HG03432 (cell line): Measurements from ENCODE around the gene GTF3C4.
"Not testable (repeated sequence)": the region's sequence is repeated elsewhere in the genome, so short reads cannot be mapped to it uniquely, and the experiment has no call there.

Experiments
- ATAC-seq: cut with Tn5 transposase; IDR thresholded peaks from one replicate; pipeline ENCODE4 v1.9.1; 2021; ENCODE audit warnings: mild to moderate bottlenecking, moderate library complexity; ENCODE audit not compliant: unreplicated experiment

The GTF3C4 gene

DNA sequence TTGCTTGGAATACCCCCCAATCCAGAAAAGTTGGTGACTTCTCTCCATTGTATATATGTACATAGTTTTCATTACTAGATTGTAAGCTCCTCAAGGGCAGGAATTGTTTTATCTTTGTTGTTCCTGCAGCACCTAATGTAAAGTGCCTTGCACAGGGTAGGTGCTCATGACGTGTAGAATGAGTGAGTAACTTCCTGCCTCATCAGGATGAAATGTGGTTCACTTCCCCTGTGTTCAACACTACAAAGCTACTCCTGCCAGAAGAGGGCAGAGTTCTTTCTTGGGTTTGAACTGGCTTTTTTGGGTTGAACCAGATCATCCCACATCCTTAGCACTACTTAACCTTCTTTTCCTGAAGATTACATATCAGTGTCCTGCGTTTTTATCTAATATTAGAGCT is 23.9 kb downstream of the GTF3C4 start:
- no peak for ATAC-seq

DNA sequence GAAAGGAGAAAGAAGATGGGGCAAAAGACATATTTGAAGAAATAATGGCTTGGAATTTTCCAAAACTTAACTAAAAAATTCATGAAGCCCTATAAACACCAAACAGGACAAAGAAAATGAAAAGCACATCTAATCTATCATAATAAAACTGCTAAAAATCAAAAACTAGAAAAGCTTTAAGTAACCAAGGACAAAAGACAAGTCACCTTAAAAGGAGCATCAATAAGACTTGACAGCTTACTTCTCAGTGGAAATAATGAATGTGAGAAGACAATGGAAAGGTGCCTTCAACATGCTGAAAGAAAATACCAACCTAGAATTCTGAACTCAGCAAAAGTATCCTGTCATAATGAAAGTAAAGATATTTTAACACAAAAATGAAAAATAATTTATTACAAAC is 27.0 kb downstream of the GTF3C4 start:
- ATAC-seq = no peak

DNA sequence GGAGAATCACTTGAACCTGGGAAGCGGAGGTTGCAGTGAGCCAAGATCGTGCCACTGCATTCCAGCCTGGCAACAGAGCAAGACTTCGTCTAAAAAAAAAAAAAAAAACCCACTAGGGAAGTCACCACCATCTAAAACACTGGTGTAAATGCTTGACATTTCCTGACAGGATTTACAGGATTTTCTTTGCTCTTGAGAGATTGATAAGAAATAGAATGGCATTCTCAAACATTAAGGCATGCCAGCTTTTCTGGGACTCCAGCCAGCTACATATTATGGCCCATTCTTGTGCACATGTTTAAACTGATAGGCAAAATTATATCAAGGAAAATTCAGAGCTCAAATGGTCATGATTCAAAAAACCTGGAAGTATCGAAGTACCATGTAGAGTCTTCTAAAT is 28.7 kb downstream of the GTF3C4 start:
- ATAC-seq = no peak

DNA sequence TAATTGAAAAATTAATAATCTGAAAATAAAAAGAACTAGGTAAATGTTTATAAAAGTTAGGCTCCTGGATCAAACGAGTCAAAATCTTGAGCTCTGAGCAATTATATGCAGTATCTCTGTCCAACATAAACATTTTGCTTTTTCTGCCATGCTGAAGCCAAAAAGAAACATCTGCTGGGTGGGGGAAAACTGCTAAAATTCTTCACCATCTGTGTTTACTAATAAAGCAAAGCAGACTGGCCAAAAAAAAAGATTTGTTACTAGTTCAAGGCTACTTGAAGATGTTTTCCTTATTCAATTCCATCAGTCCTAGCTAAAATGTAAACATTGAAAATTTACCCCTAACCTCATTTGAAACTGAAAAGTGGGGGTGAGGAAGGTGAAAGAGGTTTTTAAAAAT is 29.7 kb downstream of the GTF3C4 start:
- no peak for ATAC-seq

DNA sequence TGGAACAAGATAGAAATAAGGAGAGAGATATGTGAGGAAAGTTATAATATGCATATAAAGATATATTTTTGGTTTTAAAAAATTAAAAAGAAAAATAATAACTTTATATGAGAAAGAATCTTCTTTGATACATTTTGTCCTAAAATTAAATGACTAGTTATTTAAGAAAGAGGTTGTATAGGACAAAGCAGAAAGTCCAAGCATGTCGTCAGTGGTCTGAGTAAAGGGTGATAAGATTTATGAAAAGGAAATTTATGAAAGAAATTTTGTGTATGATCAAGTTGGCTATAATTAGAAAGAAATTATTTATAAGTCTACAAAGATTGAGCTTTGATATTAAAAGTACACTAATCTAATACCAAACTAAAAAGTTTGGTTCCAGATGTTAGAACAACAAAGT is 32.0 kb downstream of the GTF3C4 start:
- ATAC-seq = no peak

DNA sequence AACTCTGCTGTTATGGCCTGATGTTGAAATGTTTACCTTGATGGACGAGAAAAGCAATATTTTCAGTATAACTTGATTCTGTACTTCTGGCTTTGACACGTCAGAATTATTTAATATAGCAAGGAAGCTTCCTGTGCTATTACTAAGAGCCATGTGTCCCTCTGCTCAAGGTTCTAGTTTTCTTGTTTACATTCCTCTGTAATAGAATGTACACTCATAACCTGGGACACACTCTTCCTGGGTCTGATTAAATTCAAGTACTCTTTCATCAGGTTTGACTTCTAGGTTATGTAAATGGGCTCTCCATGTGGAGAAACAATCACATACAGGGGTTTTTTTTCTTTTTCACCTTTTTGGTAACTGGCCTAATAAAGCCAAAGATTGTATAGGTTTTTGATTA is 33.1 kb downstream of the GTF3C4 start:
- no peak for ATAC-seq

DNA sequence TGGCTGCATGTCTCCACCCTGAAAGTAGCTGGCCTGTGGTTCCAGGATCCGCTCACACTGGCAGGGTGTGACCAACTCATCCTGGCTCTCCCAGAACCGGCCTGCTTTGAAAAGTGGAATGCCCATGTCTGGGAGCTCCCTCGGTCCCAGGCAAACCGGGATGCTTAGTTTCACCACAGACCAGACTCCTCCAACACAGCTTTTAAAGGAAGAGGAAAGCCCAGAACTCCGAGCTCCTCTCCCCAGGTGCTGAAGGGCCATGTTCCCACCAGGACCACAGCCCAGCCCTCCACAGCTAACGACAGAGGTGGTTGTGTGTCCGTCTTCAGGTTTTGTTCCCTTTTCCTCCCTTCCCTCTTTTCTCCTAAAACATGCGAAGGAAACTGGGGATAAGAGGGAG is 38.0 kb downstream of the GTF3C4 start:
- no peak for ATAC-seq

DNA sequence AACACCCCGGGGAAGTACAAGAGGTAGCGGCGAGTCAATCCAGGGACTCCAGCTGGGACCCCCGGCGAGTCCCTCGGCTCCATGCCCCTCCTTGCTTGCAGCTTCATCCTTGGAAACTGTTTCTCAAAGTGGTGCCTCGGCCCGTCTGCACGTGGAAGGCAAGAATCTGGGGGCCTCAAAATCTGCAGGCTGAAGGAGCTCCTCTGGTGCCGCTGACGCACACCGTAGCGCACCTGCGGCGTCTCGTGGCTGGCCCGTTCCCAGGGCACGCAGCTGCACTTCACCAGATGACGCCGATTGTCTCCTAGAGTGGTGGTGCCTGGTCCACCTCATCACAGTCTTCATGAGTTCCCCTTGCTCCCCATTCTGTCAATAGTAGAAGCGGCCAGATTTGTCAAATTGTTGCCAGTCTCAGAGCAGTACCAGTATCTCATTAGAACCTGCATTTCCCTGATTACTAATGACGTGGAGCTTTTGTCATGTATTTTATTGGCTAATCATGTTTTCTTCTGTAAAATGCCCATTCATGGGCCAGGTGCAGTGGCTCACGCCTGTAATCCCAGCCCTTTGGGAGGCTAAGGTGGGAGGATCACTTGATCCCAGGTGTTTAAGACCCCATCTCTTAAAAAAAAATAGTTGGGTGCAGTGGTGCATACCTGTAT is 38.6 kb downstream of the GTF3C4 start:
- no peak for ATAC-seq

DNA sequence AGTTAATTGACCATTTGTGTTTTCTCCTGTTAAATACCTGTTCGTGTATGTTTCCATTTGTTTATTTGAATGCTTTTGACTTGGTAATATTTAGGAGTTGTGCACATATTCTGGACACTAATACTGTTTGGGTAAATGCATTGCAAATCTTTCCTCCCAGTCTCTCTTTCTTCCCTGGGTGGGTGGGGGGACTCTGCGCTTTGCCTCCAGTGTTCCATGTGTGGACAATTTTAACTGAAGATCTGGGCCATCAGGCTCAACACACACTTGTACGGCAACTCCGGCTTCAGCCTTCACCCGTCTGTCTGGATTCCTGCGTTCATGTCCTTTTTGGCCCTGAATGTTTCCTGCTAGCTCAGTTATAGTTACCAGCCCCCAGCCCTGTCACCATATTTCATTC is 40.1 kb downstream of the GTF3C4 start:
- ATAC-seq = no peak

DNA sequence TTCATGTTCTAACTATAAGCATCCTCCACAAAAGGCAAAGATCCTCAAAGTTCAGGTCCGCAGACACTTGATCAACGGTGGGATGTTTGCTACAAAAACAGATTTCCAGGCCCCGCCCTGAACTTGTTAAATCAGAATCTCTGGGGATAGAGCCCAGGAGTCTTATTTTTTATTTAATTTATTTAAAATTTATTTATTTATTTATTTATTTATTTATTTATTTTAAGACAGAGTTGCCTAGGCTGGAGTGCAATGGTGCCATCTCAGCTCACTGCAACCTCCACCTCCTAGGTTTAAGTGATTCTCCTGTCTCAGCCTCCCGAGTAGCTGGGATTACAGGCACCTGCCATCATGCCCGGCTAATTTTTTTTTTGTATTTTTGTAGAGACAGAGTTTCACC is 40.9 kb downstream of the GTF3C4 start:
- ATAC-seq = not testable (repeated sequence)

DNA sequence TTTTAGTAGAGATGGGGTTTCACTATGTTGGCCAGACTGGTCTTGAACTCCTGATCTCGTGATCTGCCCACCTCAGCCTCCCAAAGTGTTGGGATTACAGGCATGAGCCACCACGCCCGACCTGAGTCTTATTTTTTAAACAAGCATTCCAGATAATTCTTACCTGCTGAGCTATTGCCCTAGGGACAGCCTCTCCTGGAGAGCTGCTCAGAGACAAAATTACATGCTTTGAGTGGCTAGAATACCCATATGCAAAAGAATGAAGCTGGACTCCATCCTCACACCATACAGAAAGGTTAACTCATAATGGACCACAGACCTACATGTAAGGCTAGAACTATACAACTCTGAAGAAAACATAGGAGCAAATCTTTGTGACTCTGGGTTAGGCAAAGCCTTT is 41.6 kb downstream of the GTF3C4 start:
- no peak for ATAC-seq

DNA sequence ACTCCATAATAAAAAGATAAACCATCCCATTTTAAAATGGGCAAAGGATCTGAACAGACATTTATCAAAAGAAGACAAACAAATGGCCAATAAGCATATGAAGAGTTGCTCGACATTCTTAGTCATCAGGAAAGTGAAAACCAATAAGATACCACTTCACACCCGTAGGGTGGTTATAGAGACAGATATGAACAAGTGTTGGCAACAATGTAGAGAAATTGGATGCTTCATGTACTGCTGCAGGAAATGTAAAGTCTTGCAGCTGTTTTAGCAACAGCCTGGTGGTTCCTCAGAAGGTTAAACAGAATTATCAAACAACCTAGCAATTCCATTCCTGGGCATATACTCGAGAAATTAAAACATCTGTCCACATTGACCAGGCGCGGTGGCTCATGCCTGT is 42.5 kb downstream of the GTF3C4 start:
- no peak for ATAC-seq

DNA sequence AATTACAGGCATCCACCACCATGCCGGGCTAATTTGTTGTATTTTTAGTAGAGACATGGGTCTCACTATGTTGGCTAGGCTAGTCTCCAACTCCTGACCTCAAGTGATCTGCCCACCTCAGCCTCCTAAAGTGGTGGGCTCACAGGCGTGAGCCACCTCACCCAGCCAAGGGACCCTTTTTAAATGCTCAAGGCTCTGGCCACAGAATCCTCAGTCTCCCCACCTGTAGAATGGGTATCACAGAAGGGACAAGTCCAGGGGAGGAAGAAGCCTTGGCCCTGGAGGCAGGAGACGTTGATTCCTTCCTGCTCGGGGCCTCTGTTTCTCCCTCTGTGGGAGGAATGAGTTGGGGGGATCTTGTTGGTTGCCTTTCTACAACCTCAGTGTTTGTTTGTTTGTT is 45.7 kb downstream of the GTF3C4 start:
- no peak for ATAC-seq

DNA sequence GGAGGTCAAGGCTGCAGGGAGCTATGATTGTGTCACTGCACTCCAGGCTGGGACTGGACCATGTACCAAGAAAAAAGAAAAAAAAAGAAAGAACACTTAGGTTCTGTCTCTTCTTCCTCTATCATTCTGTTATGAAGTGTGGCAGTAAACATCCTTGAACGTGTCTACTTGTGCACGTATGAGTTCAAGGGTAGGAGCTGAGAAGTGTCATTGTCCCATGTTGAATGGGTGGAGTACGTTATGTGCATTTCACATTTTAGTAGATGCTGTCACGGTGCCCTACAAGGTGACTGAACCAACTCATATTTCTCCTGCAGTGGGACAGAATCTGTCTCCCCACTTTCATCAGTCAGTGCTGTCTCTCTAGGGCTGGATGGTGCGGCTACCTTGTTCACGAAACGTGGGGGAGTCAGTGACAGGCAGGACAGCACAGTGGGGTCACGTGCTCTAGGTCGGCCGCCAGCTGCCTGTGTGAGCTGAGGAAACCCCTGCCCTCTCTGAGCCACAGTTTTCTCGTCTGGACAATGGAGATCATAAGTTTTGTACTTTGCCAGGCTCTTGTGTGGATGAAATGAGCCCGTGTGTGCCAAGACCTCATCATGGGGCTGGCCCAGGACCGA is 47.2 kb downstream of the GTF3C4 start:
- ATAC-seq = no peak

DNA sequence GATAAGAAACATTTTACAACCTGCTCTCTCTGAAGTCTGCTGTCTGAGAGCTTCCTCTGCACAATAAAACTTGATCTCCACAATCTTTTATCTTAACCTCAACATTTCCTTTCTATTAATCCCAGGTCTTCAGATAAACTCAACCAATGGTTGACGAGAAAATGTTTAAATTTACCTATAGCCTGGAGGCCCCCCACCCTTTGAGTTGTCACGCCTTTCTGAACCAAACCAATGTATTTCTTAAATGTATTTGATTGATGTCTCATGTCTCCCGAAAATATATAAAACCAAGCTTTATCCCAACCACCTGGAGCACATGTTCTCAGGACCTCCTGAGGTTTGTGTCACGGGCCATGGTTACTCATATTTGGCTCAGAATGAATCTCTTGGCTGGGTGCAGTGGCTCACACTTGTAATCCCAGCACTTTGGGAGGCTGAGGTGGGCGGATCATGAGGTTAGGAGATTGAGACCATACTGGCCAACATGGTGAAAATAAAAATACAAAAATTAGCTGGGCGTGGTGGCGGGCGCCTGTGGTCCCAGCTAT is 48.2 kb downstream of the GTF3C4 start:
- not testable (repeated sequence) for ATAC-seq

DNA sequence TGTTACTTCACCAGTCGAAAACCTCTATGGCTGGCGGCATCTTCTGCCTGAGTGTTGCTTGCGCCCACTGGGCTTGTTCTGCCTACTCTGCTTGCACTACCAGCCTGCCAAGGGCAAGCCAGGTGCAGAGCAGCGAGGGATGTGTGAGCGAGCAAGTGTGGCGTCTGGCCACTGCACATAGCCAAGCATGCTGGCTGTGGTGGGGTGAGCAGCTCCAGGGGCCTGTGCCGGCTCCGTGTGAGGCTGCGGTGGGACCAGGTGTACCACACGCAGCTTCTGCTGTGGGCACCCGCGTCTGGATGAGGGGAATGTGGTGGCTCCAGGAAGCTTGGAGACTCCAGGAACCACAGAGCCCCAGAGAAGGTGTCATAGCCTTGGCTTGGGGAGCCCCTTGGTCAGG is 51.4 kb downstream of the GTF3C4 start:
- ATAC-seq = no peak

DNA sequence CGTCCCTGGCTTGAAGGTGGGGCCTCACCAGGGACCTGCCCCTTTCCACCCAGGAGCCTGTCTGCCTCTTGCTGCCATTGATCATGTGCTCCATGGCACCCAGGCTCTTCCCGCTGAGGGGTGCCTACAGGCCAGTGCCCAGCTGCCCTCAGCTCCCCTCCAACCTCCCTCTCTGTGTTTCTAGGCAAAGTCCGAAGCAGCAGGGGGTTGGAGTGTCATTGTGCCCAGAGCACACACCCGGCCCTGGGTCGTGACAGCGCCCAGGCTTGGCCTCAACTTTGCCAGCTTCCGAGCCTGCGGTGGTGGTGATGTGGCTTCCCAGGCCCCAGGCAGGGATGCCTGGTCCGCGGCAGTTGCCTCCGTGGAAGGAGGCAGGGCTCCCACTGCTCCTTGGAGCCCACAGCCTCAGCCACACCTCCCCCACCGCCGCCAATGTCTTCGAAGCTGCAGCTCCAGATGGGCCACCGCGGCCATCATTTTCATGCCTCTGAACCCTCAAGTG is 52.4 kb downstream of the GTF3C4 start:
- ATAC-seq = no peak

DNA sequence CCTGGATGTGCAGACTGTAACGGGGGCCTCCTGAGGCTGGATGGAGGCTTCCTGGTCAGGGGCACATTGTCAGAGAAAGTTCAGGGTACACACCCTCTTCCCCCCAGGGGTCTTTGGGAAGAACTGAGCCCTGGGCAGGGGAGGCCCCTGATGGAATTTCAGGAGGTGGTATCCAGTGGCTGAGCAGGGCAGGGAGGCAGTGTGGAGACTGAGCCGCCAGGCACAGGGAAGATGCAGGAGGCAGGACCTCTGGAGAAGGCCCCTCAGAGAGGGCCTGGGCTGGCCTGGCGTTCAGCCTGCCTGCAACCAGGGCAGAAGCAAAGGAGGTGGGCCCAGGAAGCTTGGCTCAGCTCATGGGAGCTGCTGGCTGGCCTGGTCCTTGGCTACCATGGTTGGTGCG is 53.5 kb downstream of the GTF3C4 start:
- ATAC-seq = no peak

DNA sequence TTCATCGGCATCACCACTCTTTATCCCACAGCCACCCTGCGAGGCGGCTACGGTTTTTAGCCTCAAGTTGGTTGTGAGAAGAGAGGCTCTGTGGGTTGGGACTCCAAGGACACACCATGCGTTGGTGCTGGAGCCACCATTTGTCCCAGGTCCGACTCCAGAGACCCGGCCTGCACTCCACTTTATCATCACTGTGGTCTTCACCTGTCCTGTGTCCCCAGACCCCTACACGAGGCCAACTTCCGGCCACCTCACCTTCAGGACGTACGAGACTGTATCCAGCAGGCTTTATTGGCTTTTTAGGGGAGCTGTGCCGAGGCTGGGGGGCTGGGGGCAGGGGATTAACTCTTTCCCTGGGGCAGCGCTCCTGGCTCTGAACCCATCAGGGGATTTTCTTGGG is 55.0 kb downstream of the GTF3C4 start:
- no peak for ATAC-seq

DNA sequence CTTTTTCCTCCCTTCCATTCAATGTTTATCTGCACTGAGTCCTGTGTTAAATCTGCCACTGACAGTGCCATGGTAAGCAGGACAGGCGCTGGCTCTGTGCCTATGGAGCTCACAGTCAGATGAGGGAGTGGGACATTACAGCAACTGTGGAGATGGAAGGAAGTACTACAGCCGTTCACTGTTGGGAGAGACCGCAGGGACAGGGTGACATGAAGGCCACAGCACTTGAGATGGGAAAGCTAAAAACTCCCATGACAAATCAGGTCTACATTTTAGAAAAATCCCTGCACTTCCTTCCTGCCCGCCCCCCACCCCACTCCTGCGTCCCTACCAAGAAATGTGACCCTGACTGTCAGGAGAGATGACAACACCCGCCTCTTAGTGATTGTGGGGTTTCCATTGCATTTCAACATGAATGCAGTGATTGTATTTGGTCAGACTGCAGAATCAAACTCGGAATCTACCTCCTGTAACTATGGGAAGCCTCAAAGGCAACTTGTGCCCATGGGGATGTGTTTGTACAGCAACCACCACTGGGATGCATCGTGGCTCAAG is 56.4 kb downstream of the GTF3C4 start:
- ATAC-seq = no peak

DNA sequence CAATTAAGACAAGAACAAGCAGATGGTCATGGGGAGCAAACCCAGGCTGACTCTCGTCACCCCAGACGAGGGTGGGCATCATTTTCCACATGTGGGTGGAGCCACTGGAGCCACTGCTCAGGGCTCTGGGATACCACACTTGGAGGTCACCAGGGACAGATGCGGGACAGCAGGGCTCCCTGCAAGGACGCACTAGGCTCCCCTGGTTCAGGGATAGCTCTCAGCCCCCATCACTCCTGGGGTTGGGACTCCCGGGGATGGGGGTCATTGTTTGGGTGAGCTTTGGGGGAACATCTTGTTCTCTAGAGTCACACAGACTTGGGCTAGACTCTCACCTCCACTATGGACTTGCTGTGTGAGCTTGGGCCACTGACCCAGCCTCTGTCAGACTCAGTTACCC is 57.8 kb downstream of the GTF3C4 start:
- no peak for ATAC-seq

DNA sequence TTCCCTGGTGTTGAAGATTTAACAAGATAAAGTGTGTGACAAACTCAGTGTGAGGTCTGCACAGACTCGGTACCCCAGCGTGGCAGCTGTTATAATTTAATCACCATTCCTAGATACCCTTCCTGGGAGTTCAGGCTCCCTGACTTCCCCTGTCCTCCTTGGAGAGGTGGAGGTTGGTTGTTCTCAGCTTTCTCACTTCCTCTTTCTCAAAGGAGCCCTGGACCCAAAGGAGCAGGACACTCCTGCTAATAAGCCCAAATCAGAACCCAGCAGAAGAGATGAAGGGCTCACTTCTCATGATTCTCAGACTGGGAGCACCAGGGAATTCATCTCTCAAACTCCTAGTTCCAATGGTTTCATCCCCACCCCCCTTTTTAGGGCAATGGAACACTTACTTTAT is 58.2 kb downstream of the GTF3C4 start:
- no peak for ATAC-seq
